GM12892 (cell line): ENCODE results near the gene UHMK1.
"Not testable (repeated sequence)": the region's sequence is repeated elsewhere in the genome, so short reads cannot be mapped to it uniquely, and the experiment has no call there.

Source experiments
- DNase-seq: peaks from one replicate; pipeline ENCODE4 v3.0.0; 2011; ENCODE audit not compliant: insufficient read length
- FAIRE-seq: peaks from 2 replicates; lab custom pipeline; 2011; peaks lifted over from hg19 to GRCh38; lab: Jason Lieb, UNC
- POLR2A ChIP-seq: IDR thresholded peaks from 2 replicates; pipeline ENCODE4 v1.6.1; 2011; ENCODE audit warnings: low read depth, low read length, control low read depth
- POLR2AphosphoS5 ChIP-seq: IDR thresholded peaks from 2 replicates; pipeline ENCODE4 v1.6.1; 2011; ENCODE audit warnings: low read depth, low read length, control low read depth
- TAF1 ChIP-seq: IDR thresholded peaks from 2 replicates; pipeline ENCODE4 v1.6.1; 2011; ENCODE audit warnings: low read depth, mild to moderate bottlenecking, control low read depth, low read length, borderline replicate concordance

Gene UHMK1

GRCh38 chr1:162487241-162487640 is 10.4 kb upstream of the UHMK1 start:
- DNase-seq (no peak), FAIRE-seq (no peak)
- TF ChIP-seq POLR2A, result no peak
- no peak for TF ChIP-seq TAF1
- no peak for TF ChIP-seq POLR2AphosphoS5

GRCh38 chr1:162488219-162488618 is 9.4 kb upstream of the UHMK1 start:
- FAIRE-seq, result no peak
- TF ChIP-seq POLR2A (no peak), TAF1 (no peak), POLR2AphosphoS5 (no peak)

GRCh38 chr1:162495531-162496233 is 1.9 kb upstream of the UHMK1 start:
- not testable (repeated sequence) for FAIRE-seq, DNase-seq

More at GRCh38 chr1:162488219-162488618, 9.4 kb upstream of the UHMK1 start:
- no peak for DNase-seq

GRCh38 chr1:162497104-162497722 is 405 bp upstream of the UHMK1 start:
- no peak for FAIRE-seq

GRCh38 chr1:162498496-162498810 is 835 bp downstream of the UHMK1 start:
- DNase-seq, result no peak
- peak; percentile 5 for FAIRE-seq
- TF ChIP-seq TAF1, result no peak
- TF ChIP-seq POLR2AphosphoS5, result no peak
- no peak for TF ChIP-seq POLR2A

More at GRCh38 chr1:162497104-162497722, 405 bp upstream of the UHMK1 start:
- TF ChIP-seq POLR2AphosphoS5, result no peak
- TF ChIP-seq POLR2A, result no peak
- no peak for TF ChIP-seq TAF1
- DNase-seq, result no peak

- FAIRE-seq, result no peak
- no peak for DNase-seq
- TF ChIP-seq POLR2A (no peak), TAF1 (no peak), POLR2AphosphoS5 (no peak)
These were observed 3.2 kb downstream of the UHMK1 start for GRCh38 chr1:162500805-162501204.

GRCh38 chr1:162502077-162502476 is 4.5 kb downstream of the UHMK1 start:
- no peak for TF ChIP-seq POLR2AphosphoS5
- TF ChIP-seq POLR2A, result no peak
- TF ChIP-seq TAF1, result no peak
- no peak for FAIRE-seq
- no peak for DNase-seq

- DNase-seq (no peak), FAIRE-seq (no peak)
- TF ChIP-seq POLR2A (no peak), POLR2AphosphoS5 (no peak), TAF1 (no peak)
These were observed 5.3 kb downstream of the UHMK1 start for GRCh38 chr1:162502928-162503327.

- no peak for DNase-seq
- TF ChIP-seq POLR2AphosphoS5, result no peak
- TF ChIP-seq POLR2A, result no peak
- TF ChIP-seq TAF1, result no peak
- FAIRE-seq, result no peak
These were observed 29.7 kb downstream of the UHMK1 start for GRCh38 chr1:162527314-162527713.

- DNase-seq, result peak; percentile 25
- FAIRE-seq, result peak; percentile 87
- no peak for TF ChIP-seq POLR2AphosphoS5
- TF ChIP-seq POLR2A, result no peak
- no peak for TF ChIP-seq TAF1
These were observed 32.8 kb downstream of the UHMK1 start for GRCh38 chr1:162530307-162530987.

GRCh38 chr1:162530988-162531319 is 33.3 kb downstream of the UHMK1 start:
- TF ChIP-seq POLR2AphosphoS5 (no peak), TAF1 (no peak), POLR2A (no peak)
- DNase-seq (no peak), FAIRE-seq (no peak)

GRCh38 chr1:162535501-162535900 is 37.9 kb downstream of the UHMK1 start:
- DNase-seq (no peak), FAIRE-seq (no peak)
- TF ChIP-seq TAF1, result no peak
- no peak for TF ChIP-seq POLR2A
- no peak for TF ChIP-seq POLR2AphosphoS5

- FAIRE-seq (no peak), DNase-seq (no peak)
These were observed 38.9 kb downstream of the UHMK1 start for GRCh38 chr1:162536511-162536910.

More at GRCh38 chr1:162536511-162536910, 38.9 kb downstream of the UHMK1 start:
- no peak for TF ChIP-seq POLR2A
- TF ChIP-seq POLR2AphosphoS5, result no peak
- TF ChIP-seq TAF1, result no peak
